Measurements from ENCODE around the gene BGLAP.
"Not testable (repeated sequence)": the region's sequence is repeated elsewhere in the genome, so short reads cannot be mapped to it uniquely, and the experiment has no call there.

The BGLAP gene

GRCh38 chr1:156241926-156242325, at the start of gene BGLAP:
TSS of gene BGLAP (plus strand) at chr1:156242184. CDS start at chr1:156242232, 48 bp downstream.
- no peak for DNase-seq (ENCODE audit: extremely low read depth in 1 of 2, low read depth in 1 of 2)

GRCh38 chr1:156193208-156193487, 48.8 kb upstream of the BGLAP start:
- no peak for DNase-seq (ENCODE audit: extremely low read depth in 1 of 2, low read depth in 1 of 2)

- peak; percentile 86 to 89 for DNase-seq (ENCODE audit: extremely low read depth in 1 of 2, low read depth in 1 of 2)
Observed at GRCh38 chr1:156193488-156194299, 48.3 kb upstream of the BGLAP start, which contains the start of gene SLC25A44. TSS of gene SLC25A44 (plus strand) at chr1:156194104. CDS start at chr1:156199848, 5,744 bp downstream.

GRCh38 chr1:156194300-156194652, 47.7 kb upstream of the BGLAP start:
- no peak for DNase-seq (ENCODE audit: extremely low read depth in 1 of 2, low read depth in 1 of 2)

DNA sequence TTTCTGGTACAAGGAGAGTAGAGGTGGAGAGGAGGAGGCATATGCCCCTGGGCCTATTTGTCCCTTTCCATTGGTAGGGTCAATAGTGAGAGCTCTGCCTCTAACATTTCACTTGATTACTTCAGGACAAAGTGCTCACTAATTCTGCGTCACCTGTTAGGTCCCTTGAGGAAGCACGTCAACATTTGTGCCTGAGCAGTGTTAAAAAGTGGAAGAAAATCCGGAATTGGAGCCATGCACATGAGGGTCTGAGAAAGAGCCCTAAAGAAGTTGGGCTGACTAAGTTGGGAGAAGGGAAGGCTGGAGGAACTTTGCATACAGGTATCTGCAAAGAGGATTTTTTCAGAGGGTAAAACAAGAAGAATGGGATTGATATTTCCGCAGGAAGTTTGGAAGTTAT, 46.1 kb upstream of the BGLAP start:
- DNase-seq (ENCODE audit: extremely low read depth in 1 of 2, low read depth in 1 of 2), result no peak

DNA sequence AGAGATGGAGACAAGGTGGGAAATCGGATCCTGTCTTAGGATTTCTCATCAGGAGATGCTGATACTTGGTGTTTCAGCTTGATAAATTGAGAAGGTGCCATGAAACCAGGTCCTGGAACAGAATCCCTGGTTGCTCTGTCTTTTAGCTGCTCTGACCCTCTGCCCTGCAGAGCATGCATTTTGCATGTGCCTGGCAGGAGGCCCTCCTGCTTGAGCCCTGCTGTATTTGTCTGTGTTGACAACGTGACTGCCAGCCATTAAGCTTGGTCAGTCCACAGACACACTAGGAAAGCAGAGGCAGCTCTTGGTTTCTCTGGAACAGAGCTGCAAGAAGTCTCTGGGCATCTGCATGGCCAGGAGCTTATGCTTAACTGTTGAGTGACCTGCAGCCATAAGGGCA, 45.5 kb upstream of the BGLAP start:
- DNase-seq (ENCODE audit: extremely low read depth in 1 of 2, low read depth in 1 of 2), result no peak

- DNase-seq (ENCODE audit: extremely low read depth in 1 of 2, low read depth in 1 of 2), result no peak
Observed at GRCh38 chr1:156198831-156199349, 43.1 kb upstream of the BGLAP start.

GRCh38 chr1:156200044-156200443, 41.9 kb upstream of the BGLAP start:
- no peak for DNase-seq (ENCODE audit: extremely low read depth in 1 of 2, low read depth in 1 of 2)

GRCh38 chr1:156203331-156203730, 38.7 kb upstream of the BGLAP start:
- no peak for DNase-seq (ENCODE audit: extremely low read depth in 1 of 2, low read depth in 1 of 2)

GRCh38 chr1:156204686-156205085, 37.3 kb upstream of the BGLAP start:
- no peak for DNase-seq (ENCODE audit: extremely low read depth in 1 of 2, low read depth in 1 of 2)

DNA sequence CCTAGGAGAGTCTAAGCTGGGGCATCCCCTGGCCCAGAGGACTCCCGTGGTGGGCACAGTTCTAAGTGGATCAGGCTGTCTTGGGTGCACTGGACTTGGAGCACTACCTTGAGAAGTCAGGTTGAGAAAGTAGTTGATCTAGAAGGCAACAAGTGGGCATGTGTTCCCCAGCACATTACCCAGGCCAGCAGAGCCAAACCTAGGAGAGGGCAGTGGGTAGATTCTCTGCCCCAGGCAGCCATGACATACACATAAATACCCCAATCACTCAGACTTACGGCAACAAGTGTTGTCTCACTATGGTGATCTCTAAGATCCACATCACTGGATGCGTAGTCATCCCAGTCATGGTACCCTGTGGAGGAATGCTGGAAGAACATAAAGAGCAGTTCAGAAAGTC, 30.7 kb upstream of the BGLAP start:
- DNase-seq (ENCODE audit: extremely low read depth in 1 of 2, low read depth in 1 of 2), result no peak

GRCh38 chr1:156212130-156212529, 29.9 kb upstream of the BGLAP start:
- no peak for DNase-seq (ENCODE audit: extremely low read depth in 1 of 2, low read depth in 1 of 2)

- DNase-seq (ENCODE audit: extremely low read depth in 1 of 2, low read depth in 1 of 2), result peak; percentile 88 to 93
Observed at GRCh38 chr1:156212833-156213643, 28.9 kb upstream of the BGLAP start, which contains the start of gene PMF1. TSS of gene PMF1 (plus strand) at chr1:156213007. CDS start at chr1:156213016, 9 bp downstream.

DNA sequence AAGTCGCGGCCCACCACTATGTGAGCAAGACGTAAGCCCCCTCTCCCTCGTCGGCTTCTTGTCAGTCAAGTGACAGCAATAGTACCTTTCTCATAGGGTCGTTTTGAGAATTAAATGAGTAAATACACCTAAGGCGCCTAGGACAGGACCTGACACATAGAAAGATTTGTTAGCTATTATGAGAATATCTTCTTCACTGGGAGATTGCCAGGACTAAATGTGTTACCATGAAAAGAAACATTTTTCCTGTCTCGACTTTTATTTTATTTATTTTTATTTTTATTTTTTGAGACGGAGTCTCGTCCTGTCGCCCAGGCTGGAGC, 28.4 kb upstream of the BGLAP start:
- no peak for DNase-seq (ENCODE audit: extremely low read depth in 1 of 2, low read depth in 1 of 2)

GRCh38 chr1:156214024-156214748, 27.8 kb upstream of the BGLAP start:
- DNase-seq (ENCODE audit: extremely low read depth in 1 of 2, low read depth in 1 of 2), result no peak

DNA sequence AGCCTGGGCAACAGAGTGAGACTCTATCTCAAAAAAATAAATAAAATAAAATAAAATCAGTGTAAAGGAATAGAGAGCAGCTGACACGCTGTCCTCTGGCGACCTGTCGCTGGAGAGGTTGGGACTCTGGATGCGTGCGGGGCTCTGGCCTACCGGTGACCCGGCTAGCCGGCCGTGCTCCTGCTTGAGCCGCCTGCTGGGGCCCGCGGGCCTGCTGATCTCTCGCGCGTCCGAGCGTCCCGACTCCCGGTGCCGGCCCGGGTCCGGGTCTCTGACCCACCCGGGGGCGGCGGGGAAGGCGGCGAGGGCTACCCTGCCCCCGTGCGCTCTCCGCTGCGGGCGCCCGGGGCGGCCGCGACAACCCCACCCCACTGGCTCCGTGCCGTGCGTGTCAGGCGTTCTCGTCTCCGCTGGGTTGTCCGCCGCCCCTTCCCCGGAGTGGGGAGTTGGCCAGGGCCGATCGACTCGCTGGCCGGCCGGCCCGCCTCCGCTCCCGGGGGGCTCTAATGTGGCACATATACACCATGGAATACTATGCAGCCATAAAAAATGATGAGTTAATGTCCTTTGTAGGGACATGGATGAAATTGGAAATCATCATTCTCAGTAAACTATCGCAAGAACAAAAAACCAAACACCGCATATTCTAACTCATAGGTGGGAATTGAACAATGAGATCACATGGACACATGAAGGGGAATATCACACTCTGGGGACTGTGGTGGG, 25.5 kb upstream of the BGLAP start:
- not testable (repeated sequence) for DNase-seq (ENCODE audit: extremely low read depth in 1 of 2, low read depth in 1 of 2)

GRCh38 chr1:156217871-156218270, 24.1 kb upstream of the BGLAP start:
- DNase-seq (ENCODE audit: extremely low read depth in 1 of 2, low read depth in 1 of 2), result no peak

DNA sequence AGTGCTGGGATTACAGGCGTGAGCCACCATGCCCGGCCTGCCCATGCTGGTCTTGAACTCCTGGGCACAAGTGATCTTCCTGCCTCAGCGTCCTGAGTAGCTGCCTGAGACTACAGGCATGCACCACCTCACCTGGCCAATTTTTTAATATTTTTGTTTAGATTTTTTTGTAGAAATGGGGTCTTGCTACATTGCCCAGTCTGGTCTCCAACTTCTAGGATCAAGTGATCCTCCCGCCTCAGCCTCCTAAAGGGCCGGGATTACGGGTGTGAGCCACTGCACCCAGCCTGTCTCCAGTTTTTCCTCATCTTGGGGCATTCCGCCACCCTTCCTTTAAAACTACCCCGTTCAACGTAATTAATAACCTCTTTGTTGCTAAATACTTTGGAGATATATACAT, 21.8 kb upstream of the BGLAP start:
- no peak for DNase-seq (ENCODE audit: extremely low read depth in 1 of 2, low read depth in 1 of 2)

DNA sequence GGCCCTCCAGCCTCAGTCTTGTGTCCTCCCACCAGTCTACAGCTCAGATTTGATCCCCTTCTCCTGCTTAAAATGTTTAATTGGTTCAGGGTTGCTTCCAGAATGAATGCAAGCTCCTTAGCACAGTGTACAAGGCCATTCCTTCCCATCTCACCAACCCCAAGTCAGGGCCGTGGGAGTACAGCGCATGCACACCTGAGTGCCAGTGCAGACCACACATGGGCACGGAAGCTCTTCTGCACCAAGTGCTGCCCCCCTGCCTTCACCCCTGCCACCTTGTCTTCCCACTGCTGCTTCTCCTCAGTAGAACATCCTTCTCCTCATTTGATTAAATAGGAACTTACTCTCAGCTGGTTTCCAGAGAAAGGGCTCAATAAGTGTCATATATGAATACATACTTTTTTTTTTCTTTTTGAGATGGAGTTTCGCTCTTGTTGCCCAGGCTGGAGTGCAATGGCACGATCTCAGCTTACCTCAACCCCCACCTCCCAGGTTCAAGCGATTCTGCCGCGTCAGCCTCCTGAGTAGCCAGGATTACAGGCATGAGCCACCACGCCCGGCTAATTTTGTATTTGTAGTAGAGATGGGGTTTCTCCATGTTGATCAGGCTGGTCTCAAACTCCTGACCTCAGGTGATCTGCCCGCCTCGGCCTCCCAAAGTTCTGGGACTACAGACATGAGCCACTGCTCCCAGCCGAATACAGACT, 19.8 kb upstream of the BGLAP start:
- no peak for DNase-seq (ENCODE audit: extremely low read depth in 1 of 2, low read depth in 1 of 2)

GRCh38 chr1:156225677-156226014, 16.3 kb upstream of the BGLAP start:
- no peak for DNase-seq (ENCODE audit: extremely low read depth in 1 of 2, low read depth in 1 of 2)
